GM19099 (cell line): ENCODE data around the gene GBP1.

Source experiments
- POLR2A ChIP-seq: IDR thresholded peaks from 3 replicates; pipeline ENCODE4 v1.6.1; 2011; ENCODE audit warnings: low read depth; ENCODE audit not compliant: insufficient read length; ENCODE audit errors: extremely low read depth

Gene GBP1

GRCh38 chr1:89022167-89022959 lies 42.6 kb downstream of the GBP1 start, which contains the start of gene GBP3:
GBP3 (minus strand) TSS chr1:89022866; CDS start chr1:89020721, 2,145 bp downstream.
- TF ChIP-seq POLR2A, result no peak

GRCh38 chr1:89008511-89008910 lies 56.5 kb downstream of the GBP1 start:
- no peak for TF ChIP-seq POLR2A

- TF ChIP-seq POLR2A, result no peak
Measured at GRCh38 chr1:89005286-89006151, 59.5 kb downstream of the GBP1 start.
